Activated CD4-positive, alpha-beta T cell treated with anti-CD3 and anti-CD28 coated beads for 36 hours (primary cell): ENCODE data around the gene BDP1. TPM values are rescaled to one million over a fixed set of nuclear protein-coding genes. Genes with fewer than 3 reads are reported as not detected.
"Not testable (repeated sequence)": the region's sequence is repeated elsewhere in the genome, so short reads cannot be mapped to it uniquely, and the experiment has no call there.

Experiments used
- ATAC-seq: fragments of 200-7000 bp; cut with Tn5 transposase; one replicate; pipeline ENCODE4 v1.10.0; 2021; ENCODE audit warnings: mild to moderate bottlenecking, moderate library complexity
- CTCF ChIA-PET: fragments of 350-600 bp; sonication (Branson Sonifier 250); formaldehyde crosslinking; loops from one replicate; lab custom pipeline; 2021; ENCODE audit warnings: antibody characterized with exemption; lab: Charles Lee
- POLR2A ChIA-PET: fragments of 350-600 bp; sonication (Branson Sonifier 250); formaldehyde crosslinking; loops from one replicate; lab custom pipeline; 2021; ENCODE audit warnings: antibody characterized with exemption, inconsistent platforms; lab: Charles Lee
- DNase-seq: peaks from one replicate; pipeline ENCODE4 v3.0.0-alpha.2; 2020
- H3K27ac Mint-ChIP-seq: one replicate; pipeline ENCODE4 v1.8.0; 2021; ENCODE audit warnings: mixed read lengths
- H3K27me3 Mint-ChIP-seq: one replicate; pipeline ENCODE4 v1.8.0; 2021; ENCODE audit warnings: mixed read lengths
- H3K36me3 Mint-ChIP-seq: one replicate; pipeline ENCODE4 v1.8.0; 2021; ENCODE audit warnings: low read depth, mixed read lengths
- H3K4me1 Mint-ChIP-seq: one replicate; pipeline ENCODE4 v1.8.0; 2021; ENCODE audit warnings: mixed read lengths
- H3K4me3 Mint-ChIP-seq: one replicate; pipeline ENCODE4 v1.8.0; 2021; ENCODE audit warnings: mild to moderate bottlenecking, moderate library complexity, mixed read lengths
- H3K9me3 Mint-ChIP-seq: one replicate; pipeline ENCODE4 v1.8.0; 2021; ENCODE audit warnings: low read depth, mixed read lengths
- intact Hi-C, 2 experiments: fragments of 100-400 bp; cut with DNase I in 1 of 2; cut with micrococcal nuclease in 1 of 2; formaldehyde crosslinking; loops; one replicate each; pipeline versions ENCODE4 v1.14.2 to v1.15.1; 2022 to 2024; cut with DNase I, micrococcal nuclease
- total RNA-seq, 2 experiments: library from RNA; stranded (reverse); gene quantifications; one replicate each; pipeline ENCODE4 v1.2.3, GENCODE V29; 2021

Gene BDP1
- total RNA-seq, 2 experiments from 2014 or later: 27.2 to 30.1 TPM

DNA sequence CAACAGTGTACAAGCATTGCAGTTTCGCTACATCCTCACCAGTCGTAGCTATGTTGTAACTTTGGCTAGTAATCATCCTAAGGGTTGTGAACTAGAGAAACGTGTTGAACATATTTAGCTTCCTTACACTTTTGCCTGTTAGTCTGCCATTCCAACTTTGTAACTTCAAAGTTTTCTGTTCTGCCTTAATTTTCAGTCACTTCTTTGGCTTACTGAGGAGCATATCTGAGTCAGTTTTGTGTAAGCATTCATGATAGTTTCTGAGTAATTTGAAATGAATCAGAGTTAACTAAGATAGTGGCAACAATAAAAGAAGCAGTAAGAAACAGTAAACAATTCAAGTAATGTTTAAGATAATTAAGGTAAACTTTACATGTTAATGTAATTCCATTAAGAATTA, 72.8 kb downstream of the BDP1 start:
- ChIA-PET POLR2A (no interaction called here), CTCF (interaction anchor here (0.6 kb wide), 1 partner anchor 608 kb away, joined by 3 read pairs; no protein-coding TSS in a partner anchor)
- Mint-ChIP-seq H3K4me1 (peaks cover 4% of the 10 kb centered on the region), H3K9me3 (no peaks in the 10 kb centered on the region), H3K4me3 (no peak overlapping the region), H3K27ac (no peak overlapping the region), H3K36me3 (peaks cover 27% of the 10 kb centered on the region), H3K27me3 (no peaks in the 10 kb centered on the region)
- intact Hi-C loops: no loop called here
- ATAC-seq (no peak), DNase-seq (no peak)

DNA sequence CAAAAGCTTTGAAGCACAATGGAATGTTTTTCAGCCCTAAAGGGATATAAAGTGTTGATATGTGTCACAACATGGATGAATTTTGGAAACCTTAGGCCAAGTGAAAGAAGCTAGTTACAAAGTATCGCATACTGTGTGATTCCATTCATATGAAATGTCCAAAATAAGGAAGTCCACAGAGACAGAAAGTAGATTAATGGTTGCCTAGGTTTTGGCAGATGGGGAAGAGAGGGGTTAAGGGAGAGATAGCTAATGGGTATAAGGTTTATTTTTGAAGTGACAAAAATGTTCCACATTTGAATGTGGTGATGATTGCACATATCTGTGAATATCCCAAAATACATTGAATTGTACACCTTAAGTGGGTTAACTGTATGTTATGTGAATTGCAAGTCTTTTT, 74.2 kb downstream of the BDP1 start:
- no peaks in the 10 kb centered on the region for H3K27me3 Mint-ChIP-seq
- peaks cover 28% of the 10 kb centered on the region for H3K36me3 Mint-ChIP-seq
- H3K9me3 Mint-ChIP-seq: no peaks in the 10 kb centered on the region
- ChIA-PET POLR2A (no interaction called here), CTCF (interaction anchor here (1.1 kb wide), 1 partner anchor 14 kb away, joined by 3 read pairs; no protein-coding TSS in a partner anchor)
- DNase-seq (no peak), ATAC-seq (no peak)
- no peak overlapping the region for H3K27ac Mint-ChIP-seq
- no peak overlapping the region for H3K4me3 Mint-ChIP-seq
- peaks cover 10% of the 10 kb centered on the region for H3K4me1 Mint-ChIP-seq
- intact Hi-C loops: loop anchor here in 1 of 2 experiments (10.0 kb wide), 1 partner anchor 55 kb away; no protein-coding TSS in a partner anchor

GRCh38 chr5:71533142-71533541, 77.7 kb downstream of the BDP1 start:
- ATAC-seq (no peak), DNase-seq (no peak)
- Mint-ChIP-seq H3K36me3 (peaks cover 41% of the 10 kb centered on the region), H3K9me3 (no peaks in the 10 kb centered on the region), H3K4me3 (no peak overlapping the region), H3K27me3 (no peaks in the 10 kb centered on the region), H3K27ac (peak overlapping the region; percentile 44), H3K4me1 (peaks cover 10% of the 10 kb centered on the region)
- intact Hi-C loops: loop anchor here in 1 of 2 experiments (10.0 kb wide), 1 partner anchor 58 kb away; no protein-coding TSS in a partner anchor
- CTCF ChIA-PET: no interaction called here
- POLR2A ChIA-PET: interaction anchor here (0.6 kb wide), 1 partner anchor 17 kb away, joined by 5 read pairs; no protein-coding TSS in a partner anchor

DNA sequence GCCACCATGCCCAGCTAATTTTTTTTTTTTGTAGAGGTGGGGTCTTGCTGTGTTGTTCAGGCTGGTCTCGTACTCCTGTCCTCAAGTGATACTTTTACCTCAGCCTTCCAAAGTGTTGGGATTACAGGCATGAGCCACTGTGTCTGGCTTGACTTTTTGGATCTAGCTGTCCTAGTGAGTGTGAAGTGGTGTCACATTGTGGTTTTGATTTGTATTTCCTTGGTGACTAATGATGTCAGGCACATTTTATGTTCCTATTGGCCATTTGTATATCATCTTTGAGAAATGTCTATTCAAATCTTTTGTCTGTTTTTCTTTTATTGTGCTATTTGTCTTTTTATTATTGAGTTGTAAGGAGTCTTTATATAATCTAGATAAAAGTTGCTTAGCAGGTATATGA, 78.2 kb downstream of the BDP1 start:
- Mint-ChIP-seq H3K4me1 (peaks cover 10% of the 10 kb centered on the region), H3K9me3 (no peaks in the 10 kb centered on the region), H3K27ac (peak overlapping the region; percentile 59), H3K4me3 (no peak overlapping the region), H3K27me3 (no peaks in the 10 kb centered on the region), H3K36me3 (peaks cover 44% of the 10 kb centered on the region)
- ChIA-PET CTCF (no interaction called here), POLR2A (no interaction called here)
- intact Hi-C loops: loop anchor here in 1 of 2 experiments (10.0 kb wide), 1 partner anchor 59 kb away; no protein-coding TSS in a partner anchor
- DNase-seq (no peak), ATAC-seq (peak; percentile 89)

DNA sequence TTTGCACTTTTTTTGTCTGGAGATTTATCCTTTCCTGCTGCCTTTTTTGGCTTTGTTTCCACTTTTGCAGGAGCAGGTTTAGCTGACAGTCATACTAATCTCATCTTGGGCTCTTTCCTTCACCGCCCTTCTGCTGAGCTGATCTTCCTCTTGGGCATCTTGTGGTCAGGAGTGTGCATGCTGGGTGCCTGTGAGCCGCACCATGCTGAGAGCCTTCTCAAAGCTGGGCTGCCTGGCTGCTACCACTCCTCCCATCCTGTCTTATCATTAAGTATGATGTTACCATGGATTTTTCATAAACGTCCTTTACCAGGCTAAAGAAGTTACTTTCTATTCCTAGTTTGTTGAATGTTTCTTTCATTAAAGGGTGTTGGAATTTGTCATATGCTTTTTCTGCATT, 82.2 kb downstream of the BDP1 start:
- intact Hi-C loops: loop anchor here in 1 of 2 experiments (10.0 kb wide), 1 partner anchor 63 kb away; no protein-coding TSS in a partner anchor
- Mint-ChIP-seq H3K9me3 (no peaks in the 10 kb centered on the region), H3K36me3 (peaks cover 58% of the 10 kb centered on the region), H3K27me3 (no peaks in the 10 kb centered on the region), H3K4me1 (peaks cover 10% of the 10 kb centered on the region), H3K27ac (no peak overlapping the region), H3K4me3 (no peak overlapping the region)
- ChIA-PET POLR2A (no interaction called here), CTCF (no interaction called here)
- DNase-seq (no peak), ATAC-seq (no peak)

DNA sequence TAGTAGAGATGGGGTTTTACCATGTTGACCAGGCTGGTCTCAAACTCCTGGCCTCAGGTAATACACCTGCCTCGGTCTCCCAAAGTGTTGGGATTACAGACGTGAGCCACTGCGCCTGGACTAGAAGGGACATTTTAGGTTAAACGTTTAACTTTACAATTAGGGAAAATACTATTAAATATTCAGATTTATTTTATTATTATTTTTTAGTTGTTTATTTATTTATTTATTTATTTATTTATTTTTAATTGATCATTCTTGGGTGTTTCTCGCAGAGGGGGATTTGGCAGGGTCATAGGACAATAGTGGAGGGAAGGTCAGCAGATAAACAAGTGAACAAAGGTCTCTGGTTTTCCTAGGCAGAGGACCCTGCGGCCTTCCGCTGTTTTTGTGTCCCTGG, 95.4 kb downstream of the BDP1 start:
- H3K4me3 Mint-ChIP-seq, ATAC-seq, H3K4me1 Mint-ChIP-seq, H3K9me3 Mint-ChIP-seq, H3K27ac Mint-ChIP-seq, intact Hi-C loops, POLR2A ChIA-PET, CTCF ChIA-PET, H3K27me3 Mint-ChIP-seq, DNase-seq: not testable (repeated sequence)
- H3K36me3 Mint-ChIP-seq: peaks cover 58% of the 10 kb centered on the region

- POLR2A ChIA-PET, ATAC-seq, H3K9me3 Mint-ChIP-seq, intact Hi-C loops, DNase-seq, CTCF ChIA-PET, H3K27me3 Mint-ChIP-seq, H3K27ac Mint-ChIP-seq, H3K4me3 Mint-ChIP-seq, H3K4me1 Mint-ChIP-seq: not testable (repeated sequence)
- peaks cover 58% of the 10 kb centered on the region for H3K36me3 Mint-ChIP-seq
Observed at GRCh38 chr5:71551582-71551981, 96.1 kb downstream of the BDP1 start.

- H3K4me1 Mint-ChIP-seq, intact Hi-C loops, H3K4me3 Mint-ChIP-seq, H3K27ac Mint-ChIP-seq, H3K9me3 Mint-ChIP-seq, ATAC-seq, CTCF ChIA-PET, DNase-seq, POLR2A ChIA-PET, H3K27me3 Mint-ChIP-seq: not testable (repeated sequence)
- H3K36me3 Mint-ChIP-seq: peaks cover 58% of the 10 kb centered on the region
Observed at GRCh38 chr5:71552026-71552749, 96.7 kb downstream of the BDP1 start.

DNA sequence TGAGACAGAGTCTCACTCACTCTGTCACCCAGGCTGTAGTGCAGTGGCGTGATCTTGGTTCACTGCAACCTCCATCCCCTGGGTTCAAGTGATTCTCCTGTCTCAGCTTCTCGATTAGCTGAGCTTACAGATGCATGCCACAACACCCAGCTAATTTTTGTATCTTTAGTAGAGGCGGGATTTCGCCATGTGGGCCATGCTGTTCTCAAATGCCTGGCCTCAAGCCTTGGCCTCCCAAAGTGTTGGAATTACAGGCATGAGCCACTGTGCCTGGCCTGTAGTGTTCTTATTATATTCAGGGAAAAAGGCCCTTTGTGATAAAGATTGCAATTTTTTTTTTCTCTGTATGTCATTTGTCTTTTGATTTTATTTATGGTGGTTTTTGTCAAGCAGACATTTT, 107.7 kb downstream of the BDP1 start:
- DNase-seq (no peak), ATAC-seq (no peak)
- intact Hi-C loops: loop anchor here in 1 of 2 experiments (10.0 kb wide), 1 partner anchor 192 kb away; no protein-coding TSS in a partner anchor
- ChIA-PET CTCF (no interaction called here), POLR2A (interaction anchor here (0.5 kb wide), 1 partner anchor 82 kb away, joined by 4 read pairs; no protein-coding TSS in a partner anchor)
- Mint-ChIP-seq H3K4me3 (no peak overlapping the region), H3K4me1 (no peaks in the 10 kb centered on the region), H3K9me3 (no peaks in the 10 kb centered on the region), H3K27ac (no peak overlapping the region), H3K36me3 (peaks cover 29% of the 10 kb centered on the region), H3K27me3 (no peaks in the 10 kb centered on the region)

DNA sequence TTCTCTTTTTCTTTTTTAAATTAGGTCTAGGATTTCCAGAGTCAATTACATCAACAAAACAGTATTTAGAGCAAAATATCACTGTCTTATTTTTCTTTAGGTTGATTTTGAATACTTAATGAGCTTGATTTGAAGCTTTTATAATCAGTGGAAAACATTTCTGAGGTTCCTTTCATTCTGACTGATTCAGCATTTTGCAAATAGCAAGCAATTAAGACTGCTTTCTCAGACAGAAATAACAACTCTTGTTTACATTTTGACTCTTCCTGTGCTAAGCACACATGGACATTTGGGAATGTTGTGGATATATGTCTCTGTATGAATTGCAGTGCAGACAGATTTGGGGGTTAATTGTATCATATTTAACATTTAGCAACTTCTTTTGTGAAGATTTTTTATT, 109.4 kb downstream of the BDP1 start:
- peaks cover 33% of the 10 kb centered on the region for H3K36me3 Mint-ChIP-seq
- intact Hi-C loops: loop anchor here in 1 of 2 experiments (10.0 kb wide), 1 partner anchor 190 kb away; no protein-coding TSS in a partner anchor
- H3K27ac Mint-ChIP-seq: no peak overlapping the region

GRCh38 chr5:71569748-71570509, 114.5 kb downstream of the BDP1 start:
- DNase-seq: no peak
- no peak overlapping the region for H3K27ac Mint-ChIP-seq
- CTCF ChIA-PET: interaction anchor here (0.6 kb wide), 1 partner anchor 12 kb away, joined by 4 read pairs; no protein-coding TSS in a partner anchor
- H3K4me1 Mint-ChIP-seq: no peaks in the 10 kb centered on the region
- intact Hi-C loops: loop anchor here in 1 of 2 experiments (10.0 kb wide), 1 partner anchor 185 kb away; no protein-coding TSS in a partner anchor
- no peak overlapping the region for H3K4me3 Mint-ChIP-seq
- POLR2A ChIA-PET: no interaction called here
- H3K27me3 Mint-ChIP-seq: no peaks in the 10 kb centered on the region
- H3K9me3 Mint-ChIP-seq: no peaks in the 10 kb centered on the region
- peaks cover 17% of the 10 kb centered on the region for H3K36me3 Mint-ChIP-seq
- no peak for ATAC-seq

More for the DNA sequence above, 109.4 kb downstream of the BDP1 start:
- no peak for ATAC-seq
- POLR2A ChIA-PET: no interaction called here
- Mint-ChIP-seq H3K9me3 (no peaks in the 10 kb centered on the region), H3K27me3 (no peaks in the 10 kb centered on the region), H3K4me3 (no peak overlapping the region), H3K4me1 (no peaks in the 10 kb centered on the region)
- CTCF ChIA-PET: no interaction called here
- no peak for DNase-seq
